HCT116 (cell line): Measurements from ENCODE around the gene TMEM140. TPM values are rescaled to one million over a fixed set of nuclear protein-coding genes. Genes with fewer than 3 reads are reported as not detected.

ENCODE experiments used
- ATAC-seq: fragments of 200-7000 bp; cut with Tn5 transposase; 2 replicates; pipeline ENCODE4 v1.9.1; 2020; ENCODE audit warnings: mild to moderate bottlenecking, moderate library complexity
- BruUV-seq: library from RNA; stranded (reverse); fragments of 400-500 nt; replicated peaks from 2 replicates; lab custom pipeline; 2021; lab: Mats Ljungman, UMichigan
- CTCF ChIA-PET: fragments of 300-600 bp; sonication (Branson Sonifier 250); formaldehyde crosslinking; loops from one replicate; lab custom pipeline; 2021; ENCODE audit warnings: antibody characterized with exemption; lab: Charles Lee
- POLR2A ChIA-PET: fragments of 300-600, 350-600 bp; sonication (Branson Sonifier 250); formaldehyde crosslinking; loops from one replicate; lab custom pipeline; 2021; ENCODE audit warnings: antibody characterized with exemption; lab: Charles Lee
- RAD21 ChIA-PET, 2 experiments: fragments of 300-600 bp; sonication (Branson Sonifier 250); formaldehyde crosslinking; loops; one replicate each; lab custom pipeline; 2023; ENCODE audit warnings: low total read pairs in 2 of 2; ENCODE audit not compliant: uncharacterized antibody in 2 of 2, unreplicated experiment in 2 of 2, low non-redundant PET in 1 of 2; lab: Charles Lee
- DNase-seq: peaks from one replicate; pipeline ENCODE4 v3.0.0-alpha.2; 2010; ENCODE audit warnings: low read depth, low spot score
- H2AFZ ChIP-seq: fragments of 200-600 bp; shearing (Covaris generic), sonication (generic); 2 replicates; pipeline ENCODE4 v1.6.1; 2017; ENCODE audit warnings: low read depth, mixed run types, mixed read lengths, antibody characterized with exemption, low read length; ENCODE audit not compliant: poor library complexity, severe bottlenecking
- H3K27ac ChIP-seq: 2 replicates; pipeline ENCODE4 v1.5.1; 2012; ENCODE audit warnings: low read depth, low read length
- H3K27me3 ChIP-seq: fragments of 200-600 bp; sonication (generic); 2 replicates; pipeline ENCODE4 v1.6.1; 2016; ENCODE audit warnings: mixed run types, low read length, mixed read lengths; ENCODE audit not compliant: insufficient read depth
- H3K36me3 ChIP-seq, 2 experiments: fragments of 200-500 bp in 1 of 2; fragments of 200-600 bp in 1 of 2; sonication (Bioruptor generic) in 1 of 2; sonication (generic) in 1 of 2; 2 replicates each; pipeline versions ENCODE4 v1.5.1 to v1.6.1; 2014 to 2016; ENCODE audit warnings: low read length in 2 of 2, inconsistent platforms in 1 of 2, mixed read lengths in 1 of 2, mixed run types in 1 of 2; ENCODE audit not compliant: insufficient read depth in 2 of 2, control insufficient read depth in 1 of 2
- H3K4me1 ChIP-seq, 2 experiments: fragments of 200-600 bp in 1 of 2; sonication (generic) in 1 of 2; 2 replicates each; pipeline versions ENCODE4 v1.5.1 to v1.6.1; 2012 to 2017; ENCODE audit warnings: low read length in 2 of 2, inconsistent platforms in 1 of 2, mild to moderate bottlenecking in 1 of 2, mixed read lengths in 1 of 2, mixed run types in 1 of 2, moderate library complexity in 1 of 2; ENCODE audit not compliant: insufficient read depth in 2 of 2, control insufficient read depth in 1 of 2
- H3K4me2 ChIP-seq: fragments of 200-600 bp; sonication (generic); 2 replicates; pipeline ENCODE4 v1.6.1; 2017; ENCODE audit warnings: mixed run types, low read length, mixed read lengths
- H3K4me3 ChIP-seq, 2 experiments: fragments of 200-600 bp in 1 of 2; sonication (generic) in 1 of 2; replicated peaks in 1 of 2; 2 replicates each; pipeline ENCODE4 v1.5.1; 2011 to 2016; ENCODE audit warnings: low read length in 2 of 2, control low read depth in 1 of 2, low read depth in 1 of 2, mild to moderate bottlenecking in 1 of 2, mixed read lengths in 1 of 2, mixed run types in 1 of 2
- H3K79me2 ChIP-seq: fragments of 200-600 bp; sonication (generic); 2 replicates; pipeline ENCODE4 v1.6.1; 2017; ENCODE audit warnings: mild to moderate bottlenecking, mixed run types, low read length, moderate library complexity, mixed read lengths; ENCODE audit not compliant: insufficient read depth
- H3K9ac ChIP-seq: fragments of 200-600 bp; sonication (generic); 2 replicates; pipeline ENCODE4 v1.6.1; 2016; ENCODE audit warnings: low read length, mixed read lengths
- H3K9me2 ChIP-seq: fragments of 200-600 bp; sonication (generic), shearing (Covaris generic); 2 replicates; pipeline ENCODE4 v1.6.1; 2017; ENCODE audit warnings: mixed run types, mild to moderate bottlenecking, moderate library complexity; ENCODE audit not compliant: insufficient read depth
- H3K9me3 ChIP-seq, 2 experiments: fragments of 200-500 bp in 1 of 2; fragments of 200-600 bp in 1 of 2; sonication (Bioruptor generic) in 1 of 2; sonication (generic) in 1 of 2; 2 replicates each; pipeline ENCODE4 v1.6.1; 2014 to 2017; ENCODE audit warnings: low read length in 2 of 2, mixed read lengths in 2 of 2, inconsistent platforms in 1 of 2, low read depth in 1 of 2, mild to moderate bottlenecking in 1 of 2, mixed run types in 1 of 2, moderate library complexity in 1 of 2; ENCODE audit not compliant: control insufficient read depth in 1 of 2, insufficient read depth in 1 of 2
- H4K20me1 ChIP-seq: fragments of 200-600 bp; sonication (generic), shearing (Covaris generic); 2 replicates; pipeline ENCODE4 v1.6.1; 2017; ENCODE audit warnings: mixed run types, mild to moderate bottlenecking, moderate library complexity; ENCODE audit not compliant: insufficient read depth
- ATF3 ChIP-seq: IDR thresholded peaks from 2 replicates; pipeline ENCODE4 v1.6.1; 2012
- CTCF ChIP-seq, 3 experiments: fragments of 200-600 bp in 1 of 3; sonication (generic) in 1 of 3; IDR thresholded peaks in 2 of 3; conservative IDR thresholded peaks in 1 of 3; 2 replicates each; pipeline ENCODE4 v1.5.1; 2012 to 2017; ENCODE audit warnings: low read depth in 2 of 3, low read length in 2 of 3, antibody characterized with exemption in 1 of 3, borderline replicate concordance in 1 of 3, control low read depth in 1 of 3, mild to moderate bottlenecking in 1 of 3, mixed read lengths in 1 of 3, mixed run types in 1 of 3, moderate library complexity in 1 of 3; ENCODE audit not compliant: insufficient read depth in 1 of 3
- EZH2phosphoT487 ChIP-seq: fragments of 200-600 bp; IDR thresholded peaks from 2 replicates; pipeline ENCODE4 v1.6.1; 2018; ENCODE audit warnings: antibody characterized with exemption, borderline replicate concordance
- FOSL1 ChIP-seq: IDR thresholded peaks from 2 replicates; pipeline ENCODE4 v1.6.1; 2012; ENCODE audit warnings: low read depth
- MAX ChIP-seq: IDR thresholded peaks from 2 replicates; pipeline ENCODE4 v1.6.1; 2012
- POLR2A ChIP-seq: IDR thresholded peaks from 2 replicates; pipeline ENCODE4 v1.7.0; 2011; ENCODE audit warnings: borderline replicate concordance; ENCODE audit not compliant: insufficient read depth, insufficient read length; ENCODE audit errors: extremely low read depth
- SP1 ChIP-seq: IDR thresholded peaks from 2 replicates; pipeline ENCODE4 v1.6.1; 2012; ENCODE audit warnings: low read depth
- ZBTB33 ChIP-seq: IDR thresholded peaks from 2 replicates; pipeline ENCODE4 v1.6.1; 2011; ENCODE audit warnings: mild to moderate bottlenecking, low read length, moderate library complexity; ENCODE audit not compliant: insufficient replicate concordance; ENCODE audit errors: extremely low read depth
- ZFX ChIP-seq: fragments of 450-650 bp; IDR thresholded peaks from 2 replicates; pipeline ENCODE4 v1.6.1; 2017
- intact Hi-C: fragments of 100-400 bp; cut with micrococcal nuclease; formaldehyde crosslinking; loops from 2 replicates; pipeline ENCODE4 v1.10.0; 2022
- total RNA-seq: library from RNA; stranded (reverse); gene quantifications from one replicate; pipeline ENCODE4 v1.2.1, GENCODE V29; 2021; ENCODE audit not compliant: unreplicated experiment
- TF ChIP-seq, protein P1 (sequence below): IDR thresholded peaks from 2 replicates; pipeline ENCODE4 v1.6.1; 2012; ENCODE audit warnings: low read depth

Gene TMEM140
- total RNA-seq, 1 experiment from 2014 or later = not detected

DNA sequence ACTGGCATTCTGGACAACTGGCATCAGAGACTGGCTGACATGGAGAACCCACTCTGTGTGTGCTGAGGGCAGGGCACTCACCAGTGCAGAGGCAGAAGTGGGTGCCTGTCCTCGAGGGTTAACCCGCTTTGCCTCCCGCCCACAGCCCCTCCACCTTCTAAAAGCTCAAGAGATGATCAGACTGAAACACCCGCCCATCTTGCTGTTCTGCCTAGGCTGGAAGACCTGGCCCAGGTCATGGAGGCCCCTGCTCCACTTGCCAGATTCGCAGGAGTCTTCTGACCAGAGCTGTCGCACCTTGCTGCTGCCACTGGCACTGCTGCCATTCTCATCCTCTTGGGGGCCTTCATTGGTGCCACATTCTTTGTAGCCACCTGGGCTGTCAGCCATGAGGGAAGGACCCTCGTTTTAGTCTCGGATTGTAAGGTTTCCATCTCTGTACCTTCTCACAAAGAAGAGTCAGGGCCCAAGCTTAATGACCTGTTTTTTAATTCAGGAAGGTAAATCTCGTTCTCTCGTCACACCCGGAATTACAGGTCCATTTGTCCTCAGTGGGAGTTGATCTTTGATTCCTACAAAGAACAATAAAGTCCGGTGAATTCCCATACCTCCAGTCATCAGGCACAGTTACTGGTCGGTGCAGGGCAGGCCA lies 20.7 kb downstream of the TMEM140 start:
- Histone ChIP-seq H3K4me3 (peak overlapping the region; percentile 81 to 83; a peak in 3 of 4 replicates), H3K36me3 (peaks cover 7 to 40% of the 10 kb centered on the region in 2 experiments; a peak in 2 of 4 replicates), H3K79me2 (peaks cover 29% of the 10 kb centered on the region), H3K9ac (peak overlapping the region; percentile 93; the same call in 1 of the 2 replicates), H3K4me2 (peak overlapping the region; percentile 98), H3K4me1 (peaks cover 0 to 18% of the 10 kb centered on the region in 2 experiments; a peak in 2 of 4 replicates), H3K9me2 (no peaks in the 10 kb centered on the region), H3K9me3 (no peaks in the 10 kb centered on the region), H3K27ac (peak overlapping the region; percentile 14; the same call in 1 of the 2 replicates), H2AFZ (no peak overlapping the region), H3K27me3 (no peaks in the 10 kb centered on the region), H4K20me1 (peaks cover 3% of the 10 kb centered on the region; the same call in 1 of the 2 replicates)
- intact Hi-C loops = loop anchor here (1.0 to 10.0 kb wide), 3 partner anchors 182 to 474 kb away; partner anchors contain the start of gene AGBL3
- no peak for DNase-seq
- BruUV-seq = no TSS peak
- no peak for ATAC-seq
- ChIA-PET CTCF (interaction anchor here (0.9 to 1.9 kb wide), 11 partner anchors 8 to 536 kb away, joined by 3 to 25 read pairs (median 4); partner anchors contain the start of gene AGBL3), RAD21 (interaction anchor here in 1 of 2 experiments (1.3 kb wide), 1 partner anchor 182 kb away, joined by 3 read pairs; the partner anchor contains the start of gene AGBL3), POLR2A (interaction anchor here (1.0 to 1.5 kb wide), 3 partner anchors 8 to 183 kb away, joined by 3 to 12 read pairs (median 4); partner anchors contain the start of gene AGBL3)
- TF ChIP-seq FOSL1 (no peak), EZH2phosphoT487 (no peak), ZBTB33 (no peak), ZFX (no peak), POLR2A (no peak), CTCF (IDR thresholded peaks at IDR 0.05 in 2 of 3, conservative IDR thresholded peaks at IDR 0.05 in 1 of 3; ENCODE audit: borderline replicate concordance in 1 of 3, insufficient read depth in 1 of 3, low read depth in 2 of 3, low read length in 2 of 3) (no peak), SP1 (no peak), ATF3 (no peak), MAX (no peak)
- TF ChIP-seq, protein P1, sequence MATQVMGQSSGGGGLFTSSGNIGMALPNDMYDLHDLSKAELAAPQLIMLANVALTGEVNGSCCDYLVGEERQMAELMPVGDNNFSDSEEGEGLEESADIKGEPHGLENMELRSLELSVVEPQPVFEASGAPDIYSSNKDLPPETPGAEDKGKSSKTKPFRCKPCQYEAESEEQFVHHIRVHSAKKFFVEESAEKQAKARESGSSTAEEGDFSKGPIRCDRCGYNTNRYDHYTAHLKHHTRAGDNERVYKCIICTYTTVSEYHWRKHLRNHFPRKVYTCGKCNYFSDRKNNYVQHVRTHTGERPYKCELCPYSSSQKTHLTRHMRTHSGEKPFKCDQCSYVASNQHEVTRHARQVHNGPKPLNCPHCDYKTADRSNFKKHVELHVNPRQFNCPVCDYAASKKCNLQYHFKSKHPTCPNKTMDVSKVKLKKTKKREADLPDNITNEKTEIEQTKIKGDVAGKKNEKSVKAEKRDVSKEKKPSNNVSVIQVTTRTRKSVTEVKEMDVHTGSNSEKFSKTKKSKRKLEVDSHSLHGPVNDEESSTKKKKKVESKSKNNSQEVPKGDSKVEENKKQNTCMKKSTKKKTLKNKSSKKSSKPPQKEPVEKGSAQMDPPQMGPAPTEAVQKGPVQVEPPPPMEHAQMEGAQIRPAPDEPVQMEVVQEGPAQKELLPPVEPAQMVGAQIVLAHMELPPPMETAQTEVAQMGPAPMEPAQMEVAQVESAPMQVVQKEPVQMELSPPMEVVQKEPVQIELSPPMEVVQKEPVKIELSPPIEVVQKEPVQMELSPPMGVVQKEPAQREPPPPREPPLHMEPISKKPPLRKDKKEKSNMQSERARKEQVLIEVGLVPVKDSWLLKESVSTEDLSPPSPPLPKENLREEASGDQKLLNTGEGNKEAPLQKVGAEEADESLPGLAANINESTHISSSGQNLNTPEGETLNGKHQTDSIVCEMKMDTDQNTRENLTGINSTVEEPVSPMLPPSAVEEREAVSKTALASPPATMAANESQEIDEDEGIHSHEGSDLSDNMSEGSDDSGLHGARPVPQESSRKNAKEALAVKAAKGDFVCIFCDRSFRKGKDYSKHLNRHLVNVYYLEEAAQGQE = no peak
